GM12878 (cell line): ENCODE data around the gene WDR19. TPM values are rescaled to one million over a fixed set of nuclear protein-coding genes. Genes with fewer than 3 reads are reported as not detected.

Experiments used
- ATAC-seq: fragments of 200-7000 bp; cut with Tn5 transposase; 3 replicates; pipeline ENCODE4 v1.9.1; 2020; ENCODE audit warnings: mild to moderate bottlenecking, moderate library complexity
- BruUV-seq: library from RNA; stranded (reverse); fragments of 400-500 nt; replicated peaks from 2 replicates; lab custom pipeline; 2021; lab: Mats Ljungman, UMichigan
- CTCF ChIA-PET: fragments of 300-600 bp; sonication (Branson Sonifier 250); formaldehyde crosslinking; extraction: SDS; loops from one replicate; lab custom pipeline; 2021; ENCODE audit warnings: inconsistent platforms; lab: Yijun Ruan, JAX
- POLR2A ChIA-PET: fragments of 350-600 bp; formaldehyde crosslinking; extraction: SDS; loops from one replicate; lab custom pipeline; 2021; ENCODE audit warnings: inconsistent platforms; lab: Charles Lee
- RAD21 ChIA-PET: fragments of 300-600 bp; sonication (Branson Sonifier 250); formaldehyde crosslinking; loops from one replicate; lab custom pipeline; 2023; ENCODE audit warnings: antibody characterized with exemption; ENCODE audit not compliant: unreplicated experiment; lab: Charles Lee
- SMC1A ChIA-PET: fragments of 300-600 bp; sonication (Branson Sonifier 250); formaldehyde crosslinking; loops from one replicate; lab custom pipeline; 2023; ENCODE audit not compliant: unreplicated experiment, uncharacterized antibody; lab: Charles Lee
- DNase-seq: peaks from one replicate; pipeline ENCODE4 v3.0.0-alpha.2; 2011; ENCODE audit warnings: low read depth, low spot score
- FAIRE-seq: peaks from 3 replicates; lab custom pipeline; 2011; peaks lifted over from hg19 to GRCh38; lab: Jason Lieb, UNC
- H2AFZ ChIP-seq: 2 replicates; pipeline ENCODE4 v1.6.0; 2011; ENCODE audit warnings: low read depth, low read length, control low read depth; ENCODE audit not compliant: control insufficient read depth
- H3K27ac ChIP-seq: 2 replicates; pipeline ENCODE4 v1.5.1; 2011; ENCODE audit warnings: control low read depth; ENCODE audit not compliant: control insufficient read depth, insufficient read depth
- H3K27me3 ChIP-seq, 2 experiments: replicated peaks in 1 of 2; 2 replicates each; pipeline versions ENCODE4 v1.6.0 to v1.6.1; 2011; ENCODE audit warnings: low read length in 1 of 2; ENCODE audit not compliant: control insufficient read depth in 2 of 2, insufficient read depth in 2 of 2
- H3K36me3 ChIP-seq, 2 experiments: 2 replicates each; pipeline ENCODE4 v1.5.1; 2011; ENCODE audit warnings: low read length in 1 of 2; ENCODE audit not compliant: control insufficient read depth in 2 of 2, insufficient read depth in 2 of 2
- H3K4me1 ChIP-seq: 2 replicates; pipeline ENCODE4 v1.6.1; 2011; ENCODE audit warnings: mild to moderate bottlenecking, low read length, moderate library complexity, mixed read lengths; ENCODE audit not compliant: control insufficient read depth, insufficient read depth
- H3K4me2 ChIP-seq: 2 replicates; pipeline ENCODE4 v1.6.0; 2011; ENCODE audit warnings: control low read depth; ENCODE audit not compliant: control insufficient read depth, insufficient read depth
- H3K4me3 ChIP-seq: fragments of 200-600 bp; sonication (generic); 2 replicates; pipeline ENCODE4 v1.5.1; 2016
- H3K79me2 ChIP-seq: 2 replicates; pipeline ENCODE4 v1.6.0; 2011; ENCODE audit warnings: low read length; ENCODE audit not compliant: control insufficient read depth, insufficient read depth
- H3K9ac ChIP-seq: 2 replicates; pipeline ENCODE4 v1.8.0; 2011; ENCODE audit warnings: low read length, control low read depth, mixed read lengths; ENCODE audit not compliant: control insufficient read depth, insufficient read depth
- H3K9me3 ChIP-seq: replicated peaks from 3 replicates; pipeline ENCODE4 v1.5.1; 2011; ENCODE audit warnings: mild to moderate bottlenecking, low read length; ENCODE audit not compliant: control insufficient read depth, insufficient read depth
- H4K20me1 ChIP-seq: 2 replicates; pipeline ENCODE4 v1.6.0; 2011; ENCODE audit not compliant: control insufficient read depth, insufficient read depth
- BHLHE40 ChIP-seq, 2 experiments: fragments of 450-650 bp in 1 of 2; IDR thresholded peaks; 2 replicates each; pipeline ENCODE4 v1.6.1; 2011 to 2017; ENCODE audit warnings: low read depth in 2 of 2, borderline replicate concordance in 1 of 2, improper control_type of control experiment in 1 of 2, low read length in 1 of 2, mild to moderate bottlenecking in 1 of 2
- GABPA ChIP-seq: IDR thresholded peaks from 2 replicates; pipeline ENCODE4 v1.6.1; 2014; ENCODE audit warnings: antibody characterized with exemption, low read depth, mild to moderate bottlenecking, inconsistent platforms
- LARP7 ChIP-seq: fragments of 450-650 bp; IDR thresholded peaks from 2 replicates; pipeline ENCODE4 v1.6.1; 2017; ENCODE audit warnings: mild to moderate bottlenecking
- RBBP5 ChIP-seq: fragments of 200-600 bp; sonication (generic); conservative IDR thresholded peaks from 2 replicates; pipeline ENCODE4 v1.6.1; 2016
- ZNF207 ChIP-seq: fragments of 450-650 bp; IDR thresholded peaks from 2 replicates; pipeline ENCODE4 v1.6.1; 2014; ENCODE audit warnings: antibody characterized with exemption, mild to moderate bottlenecking, borderline replicate concordance
- WGBS: methylation state at CpG from one replicate; pipeline ENCODE4 v1.1.6; 2016; ENCODE audit warnings: low lambda C conversion rate; ENCODE audit not compliant: insufficient replicate concordance, insufficient coverage; ENCODE audit errors: missing lambda C conversion rate; 5-methylcytosine and 5-hydroxymethylcytosine counted together
- in situ Hi-C: fragments of 300-500 bp; cut with MboI; formaldehyde crosslinking; loops from 9 replicates; pipeline ENCODE4 v1.14.3; 2018; ENCODE audit warnings: mixed read lengths
- intact Hi-C: fragments of 100-400 bp; cut with micrococcal nuclease; formaldehyde crosslinking; loops from one replicate; pipeline ENCODE4 v1.14.2; 2022; ENCODE audit not compliant: unreplicated experiment
- polyA plus RNA-seq, 11 experiments: library from polyadenylated mRNA; depleted of rRNA in 4 of 11; unstranded in 6 of 11; stranded (reverse) in 5 of 11; fragments of >200 nt; fragmentation: Nextera tagmentation in 4 of 11; fragmentation: Illumina TruSeq in 1 of 11; extraction: Ambion mirVana in 4 of 11; extraction: Trizol in 1 of 11; gene quantifications; 1 replicate in 1 of 11; 2 replicates in 10 of 11; pipeline versions ENCODE4 v1.2.1 to v1.2.3, GENCODE V29; 2011 to 2016; ENCODE audit warnings: inconsistent platforms in 2 of 11, missing spikeins in 2 of 11, low read depth in 1 of 11
- total RNA-seq, 4 experiments: library from RNA; depleted of rRNA in 3 of 4; stranded (reverse); fragments of >200 nt in 3 of 4; fragmentation: Illumina TruSeq in 1 of 4; extraction: Trizol in 1 of 4; gene quantifications; 2 replicates each; pipeline versions ENCODE4 v1.2.1 to v1.2.3, GENCODE V29; 2013 to 2021
- TF ChIP-seq, protein P1 (sequence below): fragments of 450-650 bp; IDR thresholded peaks from 2 replicates; pipeline ENCODE4 v1.6.1; 2017; ENCODE audit warnings: mild to moderate bottlenecking, moderate library complexity
- TF ChIP-seq, protein P2 (sequence below): fragments of 450-650 bp; IDR thresholded peaks from 2 replicates; pipeline ENCODE4 v1.6.1; 2018; ENCODE audit warnings: borderline replicate concordance, mild to moderate bottlenecking; ENCODE audit not compliant: partially characterized antibody

WDR19 gene
- total and polyA plus RNA-seq, 10 of the 15 experiments (the other 5 are each of a cell fraction or from before 2014, with no cell fraction given) = 3.5 to 15.4 (median 7.3) TPM

DNA sequence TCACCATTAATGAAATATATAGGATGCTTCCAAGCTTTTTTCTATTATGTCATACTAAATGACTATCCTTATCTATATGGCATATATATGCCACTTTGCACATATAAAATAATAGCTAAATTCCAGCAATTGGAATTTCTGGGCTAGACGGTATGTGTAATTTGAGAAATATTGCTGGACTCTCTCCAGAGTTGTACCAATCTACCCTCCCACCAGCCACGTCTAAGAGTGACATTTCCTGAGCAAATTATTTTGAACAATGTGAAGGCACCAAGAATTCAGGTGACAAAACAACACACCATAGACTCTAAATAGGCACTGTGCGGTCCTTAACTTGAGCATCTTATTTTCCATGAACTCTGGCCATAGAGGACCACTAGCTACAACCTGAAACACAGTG is 121.5 kb downstream of the WDR19 start:
- Histone ChIP-seq H3K9me3 (no peaks in the 10 kb centered on the region), H3K4me1 (no peaks in the 10 kb centered on the region), H3K79me2 (no peaks in the 10 kb centered on the region), H3K4me2 (no peak overlapping the region), H3K27ac (no peak overlapping the region), H3K9ac (no peak overlapping the region), H2AFZ (no peak overlapping the region), H3K4me3 (no peak overlapping the region), H3K27me3 (no peaks in the 10 kb centered on the region), H4K20me1 (no peaks in the 10 kb centered on the region), H3K36me3 (peaks cover 17 to 36% of the 10 kb centered on the region in 2 experiments; a peak in 3 of 4 replicates)
- no peak for DNase-seq
- ChIA-PET SMC1A (no interaction called here), RAD21 (no interaction called here), CTCF (interaction anchor here (1.3 kb wide), 1 partner anchor 107 kb away, joined by 3 read pairs; no protein-coding TSS in a partner anchor), POLR2A (no interaction called here)
- in situ Hi-C loops = no loop called here
- no peak for FAIRE-seq
- intact Hi-C loops = no loop called here
- BruUV-seq = no TSS peak
- 100% methylated on average over 3 of the region's 3 CpGs for WGBS
- TF ChIP-seq, protein P1, sequence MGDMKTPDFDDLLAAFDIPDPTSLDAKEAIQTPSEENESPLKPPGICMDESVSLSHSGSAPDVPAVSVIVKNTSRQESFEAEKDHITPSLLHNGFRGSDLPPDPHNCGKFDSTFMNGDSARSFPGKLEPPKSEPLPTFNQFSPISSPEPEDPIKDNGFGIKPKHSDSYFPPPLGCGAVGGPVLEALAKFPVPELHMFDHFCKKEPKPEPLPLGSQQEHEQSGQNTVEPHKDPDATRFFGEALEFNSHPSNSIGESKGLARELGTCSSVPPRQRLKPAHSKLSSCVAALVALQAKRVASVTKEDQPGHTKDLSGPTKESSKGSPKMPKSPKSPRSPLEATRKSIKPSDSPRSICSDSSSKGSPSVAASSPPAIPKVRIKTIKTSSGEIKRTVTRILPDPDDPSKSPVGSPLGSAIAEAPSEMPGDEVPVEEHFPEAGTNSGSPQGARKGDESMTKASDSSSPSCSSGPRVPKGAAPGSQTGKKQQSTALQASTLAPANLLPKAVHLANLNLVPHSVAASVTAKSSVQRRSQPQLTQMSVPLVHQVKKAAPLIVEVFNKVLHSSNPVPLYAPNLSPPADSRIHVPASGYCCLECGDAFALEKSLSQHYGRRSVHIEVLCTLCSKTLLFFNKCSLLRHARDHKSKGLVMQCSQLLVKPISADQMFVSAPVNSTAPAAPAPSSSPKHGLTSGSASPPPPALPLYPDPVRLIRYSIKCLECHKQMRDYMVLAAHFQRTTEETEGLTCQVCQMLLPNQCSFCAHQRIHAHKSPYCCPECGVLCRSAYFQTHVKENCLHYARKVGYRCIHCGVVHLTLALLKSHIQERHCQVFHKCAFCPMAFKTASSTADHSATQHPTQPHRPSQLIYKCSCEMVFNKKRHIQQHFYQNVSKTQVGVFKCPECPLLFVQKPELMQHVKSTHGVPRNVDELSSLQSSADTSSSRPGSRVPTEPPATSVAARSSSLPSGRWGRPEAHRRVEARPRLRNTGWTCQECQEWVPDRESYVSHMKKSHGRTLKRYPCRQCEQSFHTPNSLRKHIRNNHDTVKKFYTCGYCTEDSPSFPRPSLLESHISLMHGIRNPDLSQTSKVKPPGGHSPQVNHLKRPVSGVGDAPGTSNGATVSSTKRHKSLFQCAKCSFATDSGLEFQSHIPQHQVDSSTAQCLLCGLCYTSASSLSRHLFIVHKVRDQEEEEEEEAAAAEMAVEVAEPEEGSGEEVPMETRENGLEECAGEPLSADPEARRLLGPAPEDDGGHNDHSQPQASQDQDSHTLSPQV = no peak
- TF ChIP-seq ZNF207 = no peak
- ATAC-seq = no peak

DNA sequence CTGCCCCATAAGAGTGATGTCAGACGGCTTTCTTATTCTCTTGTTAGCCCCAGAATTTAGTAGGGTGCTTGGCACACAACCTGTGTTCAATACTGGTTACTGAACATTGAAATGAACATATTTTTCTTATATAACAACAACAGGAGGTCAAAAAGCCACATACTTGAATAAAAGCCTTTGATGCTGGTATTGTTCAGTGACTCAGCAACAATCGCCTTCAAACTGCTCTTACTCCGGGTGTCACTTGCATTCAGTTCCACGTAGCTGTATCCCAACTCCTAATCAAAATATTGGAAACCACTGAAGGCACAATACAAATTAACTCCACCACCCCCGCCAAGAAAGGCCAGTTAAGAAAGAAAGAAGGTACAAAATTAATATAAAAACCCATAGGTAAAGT is 122.3 kb downstream of the WDR19 start:
- WGBS = 73% methylated on average over 5 of the region's 5 CpGs
- no peak for FAIRE-seq
- intact Hi-C loops = no loop called here
- no peaks in the 10 kb centered on the region for H3K79me2 ChIP-seq
- SMC1A ChIA-PET = no interaction called here
- H3K4me2 ChIP-seq = no peak overlapping the region
- no peak overlapping the region for H3K9ac ChIP-seq
- no peaks in the 10 kb centered on the region for H3K4me1 ChIP-seq
- H3K27me3 ChIP-seq = no peaks in the 10 kb centered on the region
- no peak overlapping the region for H3K27ac ChIP-seq
- peaks cover 17 to 33% of the 10 kb centered on the region in 2 experiments; a peak in 3 of 4 replicates for H3K36me3 ChIP-seq
- no peaks in the 10 kb centered on the region for H4K20me1 ChIP-seq
- POLR2A ChIA-PET = no interaction called here
- in situ Hi-C loops = no loop called here
- BruUV-seq = no TSS peak
- no peak overlapping the region for H2AFZ ChIP-seq
- RAD21 ChIA-PET = no interaction called here
- H3K9me3 ChIP-seq = no peaks in the 10 kb centered on the region
- no peak overlapping the region for H3K4me3 ChIP-seq
- ATAC-seq = no peak
- CTCF ChIA-PET = interaction anchor here (1.3 kb wide), 1 partner anchor 106 kb away, joined by 3 read pairs; no protein-coding TSS in a partner anchor
- DNase-seq = no peak
- no peak for TF ChIP-seq RBBP5
- TF ChIP-seq LARP7 = no peak
- TF ChIP-seq, protein P2, sequence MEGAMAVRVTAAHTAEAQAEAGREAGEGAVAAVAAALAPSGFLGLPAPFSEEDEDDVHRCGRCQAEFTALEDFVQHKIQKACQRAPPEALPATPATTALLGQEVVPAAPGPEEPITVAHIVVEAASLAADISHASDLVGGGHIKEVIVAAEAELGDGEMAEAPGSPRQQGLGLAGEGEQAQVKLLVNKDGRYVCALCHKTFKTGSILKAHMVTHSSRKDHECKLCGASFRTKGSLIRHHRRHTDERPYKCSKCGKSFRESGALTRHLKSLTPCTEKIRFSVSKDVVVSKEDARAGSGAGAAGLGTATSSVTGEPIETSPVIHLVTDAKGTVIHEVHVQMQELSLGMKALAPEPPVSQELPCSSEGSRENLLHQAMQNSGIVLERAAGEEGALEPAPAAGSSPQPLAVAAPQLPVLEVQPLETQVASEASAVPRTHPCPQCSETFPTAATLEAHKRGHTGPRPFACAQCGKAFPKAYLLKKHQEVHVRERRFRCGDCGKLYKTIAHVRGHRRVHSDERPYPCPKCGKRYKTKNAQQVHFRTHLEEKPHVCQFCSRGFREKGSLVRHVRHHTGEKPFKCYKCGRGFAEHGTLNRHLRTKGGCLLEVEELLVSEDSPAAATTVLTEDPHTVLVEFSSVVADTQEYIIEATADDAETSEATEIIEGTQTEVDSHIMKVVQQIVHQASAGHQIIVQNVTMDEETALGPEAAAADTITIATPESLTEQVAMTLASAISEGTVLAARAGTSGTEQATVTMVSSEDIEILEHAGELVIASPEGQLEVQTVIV = no peak
- TF ChIP-seq GABPA = no peak
- no peak for TF ChIP-seq BHLHE40 (IDR thresholded peaks at IDR 0.05; ENCODE audit: borderline replicate concordance in 1 of 2, low read depth in 2 of 2, low read length in 1 of 2)
